Loucy (cell line): Measurements from ENCODE around the gene PKHD1.

Experiments used
- H2AFZ ChIP-seq: fragments of 200-600 bp; sonication (generic); 2 replicates; pipeline ENCODE4 v1.6.0; 2016; ENCODE audit warnings: antibody characterized with exemption, mild to moderate bottlenecking, low read length, moderate library complexity
- H3F3A ChIP-seq: fragments of 200-600 bp; 2 replicates; pipeline ENCODE4 v1.6.0; 2016; ENCODE audit warnings: antibody characterized with exemption, low read depth, mild to moderate bottlenecking
- H3K27me3 ChIP-seq: fragments of 200-600 bp; sonication (generic); 2 replicates; pipeline ENCODE4 v1.6.1; 2014; ENCODE audit warnings: low read length, mild to moderate bottlenecking; ENCODE audit not compliant: insufficient read depth, poor library complexity, severe bottlenecking
- H3K36me3 ChIP-seq: fragments of 200-600 bp; sonication (generic); 2 replicates; pipeline ENCODE4 v1.6.1; 2016; ENCODE audit warnings: low read length; ENCODE audit not compliant: insufficient read depth
- H3K4me1 ChIP-seq: fragments of 200-600 bp; sonication (generic); 2 replicates; pipeline ENCODE4 v1.5.1; 2014; ENCODE audit warnings: low read length, mild to moderate bottlenecking; ENCODE audit not compliant: insufficient read depth, poor library complexity, severe bottlenecking
- H3K4me2 ChIP-seq: fragments of 200-600 bp; sonication (generic); 2 replicates; pipeline ENCODE4 v1.6.0; 2014; ENCODE audit warnings: antibody characterized with exemption, low read length, low read depth, mild to moderate bottlenecking; ENCODE audit not compliant: poor library complexity, severe bottlenecking
- H3K4me3 ChIP-seq: fragments of 200-600 bp; sonication (generic); 2 replicates; pipeline ENCODE4 v1.5.1; 2014; ENCODE audit warnings: low read length, mild to moderate bottlenecking, mixed read lengths; ENCODE audit not compliant: poor library complexity, severe bottlenecking
- H3K79me2 ChIP-seq: fragments of 200-600 bp; sonication (generic); 2 replicates; pipeline ENCODE4 v1.6.1; 2014; ENCODE audit warnings: low read length; ENCODE audit not compliant: insufficient read depth
- H3K9ac ChIP-seq: fragments of 200-600 bp; sonication (generic); 2 replicates; pipeline ENCODE4 v1.6.0; 2014; ENCODE audit warnings: mild to moderate bottlenecking, low read depth, low read length, moderate library complexity; ENCODE audit not compliant: poor library complexity, severe bottlenecking
- H3K9me2 ChIP-seq: fragments of 200-600 bp; sonication (generic); replicated peaks from 2 replicates; pipeline ENCODE4 v1.6.1; 2016; ENCODE audit warnings: low read depth, low read length, mixed read lengths
- H3K9me3 ChIP-seq: fragments of 200-600 bp; sonication (generic); 2 replicates; pipeline ENCODE4 v1.6.1; 2014; ENCODE audit warnings: mild to moderate bottlenecking, antibody characterized with exemption, low read length, low read depth; ENCODE audit not compliant: insufficient read depth
- H4K20me1 ChIP-seq: fragments of 200-600 bp; sonication (generic); 2 replicates; pipeline ENCODE4 v1.6.0; 2014; ENCODE audit warnings: antibody characterized with exemption, low read length, mild to moderate bottlenecking; ENCODE audit not compliant: insufficient read depth, poor library complexity, severe bottlenecking
- CTCF ChIP-seq: fragments of 200-600 bp; sonication (generic); conservative IDR thresholded peaks from 2 replicates; pipeline ENCODE4 v1.5.1; 2014; ENCODE audit warnings: mild to moderate bottlenecking, antibody characterized with exemption, low read length
- EZH2phosphoT487 ChIP-seq: fragments of 200-600 bp; IDR thresholded peaks from 2 replicates; pipeline ENCODE4 v1.6.1; 2018; ENCODE audit warnings: antibody characterized with exemption, mild to moderate bottlenecking, moderate library complexity, borderline replicate concordance

PKHD1 gene

GRCh38 chr6:52116605-52116948 lies 29.2 kb upstream of the PKHD1 start:
- no peak for TF ChIP-seq EZH2phosphoT487
- no peak for TF ChIP-seq CTCF
- Histone ChIP-seq H3K9me2 (no peaks in the 10 kb centered on the region), H4K20me1 (no peaks in the 10 kb centered on the region), H3K36me3 (no peaks in the 10 kb centered on the region), H3K9me3 (no peaks in the 10 kb centered on the region), H3K4me1 (peaks cover 7% of the 10 kb centered on the region), H2AFZ (no peak overlapping the region), H3K9ac (no peak overlapping the region), H3K4me2 (no peak overlapping the region), H3K4me3 (no peak overlapping the region), H3K27me3 (no peaks in the 10 kb centered on the region), H3F3A (no peaks in the 10 kb centered on the region), H3K79me2 (no peaks in the 10 kb centered on the region)

GRCh38 chr6:52115891-52116604 lies 28.6 kb upstream of the PKHD1 start:
- H3K4me2 ChIP-seq = no peak overlapping the region
- no peak overlapping the region for H3K4me3 ChIP-seq
- H2AFZ ChIP-seq = no peak overlapping the region
- H3K27me3 ChIP-seq = no peaks in the 10 kb centered on the region
- TF ChIP-seq CTCF = no peak
- no peak for TF ChIP-seq EZH2phosphoT487
- no peaks in the 10 kb centered on the region for H3K36me3 ChIP-seq
- no peaks in the 10 kb centered on the region for H3K9me2 ChIP-seq
- no peak overlapping the region for H3K9ac ChIP-seq
- no peaks in the 10 kb centered on the region for H3F3A ChIP-seq
- H3K79me2 ChIP-seq = no peaks in the 10 kb centered on the region
- H3K9me3 ChIP-seq = no peaks in the 10 kb centered on the region; the same call in 1 of the 2 replicates
- H4K20me1 ChIP-seq = no peaks in the 10 kb centered on the region
- peaks cover 7% of the 10 kb centered on the region for H3K4me1 ChIP-seq

GRCh38 chr6:52115145-52115741 lies 27.8 kb upstream of the PKHD1 start:
- no peaks in the 10 kb centered on the region for H3F3A ChIP-seq
- H3K4me3 ChIP-seq = no peak overlapping the region
- no peaks in the 10 kb centered on the region; the same call in 1 of the 2 replicates for H3K9me3 ChIP-seq
- H3K4me1 ChIP-seq = peaks cover 7% of the 10 kb centered on the region
- no peak overlapping the region for H2AFZ ChIP-seq
- H3K9ac ChIP-seq = no peak overlapping the region
- no peaks in the 10 kb centered on the region for H3K27me3 ChIP-seq
- no peaks in the 10 kb centered on the region for H4K20me1 ChIP-seq
- TF ChIP-seq CTCF (no peak), EZH2phosphoT487 (no peak)
- H3K79me2 ChIP-seq = no peaks in the 10 kb centered on the region
- H3K4me2 ChIP-seq = no peak overlapping the region
- no peaks in the 10 kb centered on the region for H3K36me3 ChIP-seq
- no peaks in the 10 kb centered on the region for H3K9me2 ChIP-seq
